ENCODE results near the gene S1PR1.

DNA sequence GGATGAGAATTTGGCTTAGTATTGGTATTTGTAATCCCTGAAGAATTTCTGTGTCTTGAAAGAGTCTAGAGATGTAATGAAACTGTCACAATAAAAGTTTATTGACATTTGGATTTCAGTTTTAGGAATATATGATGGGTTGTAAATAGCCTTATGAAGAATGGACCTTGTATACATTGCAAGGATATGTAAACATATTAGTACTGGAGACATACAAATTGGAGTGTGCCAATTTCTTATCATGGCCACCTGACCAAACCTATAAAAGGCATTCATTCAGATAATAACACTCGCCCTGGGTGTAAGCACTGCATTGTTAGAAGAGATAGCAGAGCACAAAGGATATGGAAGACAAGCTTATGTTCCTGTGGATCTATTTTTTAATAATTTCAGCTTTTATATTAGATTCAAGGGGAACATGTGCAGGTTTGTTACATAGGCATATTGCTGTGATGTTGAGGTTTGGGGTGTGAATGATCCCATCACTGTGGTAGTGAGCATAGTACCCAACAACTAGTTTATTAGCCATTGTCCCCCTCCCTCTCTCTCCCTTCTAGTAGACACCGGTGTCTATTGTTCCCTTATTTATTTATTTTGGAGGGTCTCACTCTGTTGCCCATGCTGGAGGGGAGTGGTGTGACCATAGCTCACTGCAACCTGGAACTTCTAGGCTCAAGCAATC, 8.6 kb downstream of the S1PR1 start:
- TF ChIP-seq, protein P1, sequence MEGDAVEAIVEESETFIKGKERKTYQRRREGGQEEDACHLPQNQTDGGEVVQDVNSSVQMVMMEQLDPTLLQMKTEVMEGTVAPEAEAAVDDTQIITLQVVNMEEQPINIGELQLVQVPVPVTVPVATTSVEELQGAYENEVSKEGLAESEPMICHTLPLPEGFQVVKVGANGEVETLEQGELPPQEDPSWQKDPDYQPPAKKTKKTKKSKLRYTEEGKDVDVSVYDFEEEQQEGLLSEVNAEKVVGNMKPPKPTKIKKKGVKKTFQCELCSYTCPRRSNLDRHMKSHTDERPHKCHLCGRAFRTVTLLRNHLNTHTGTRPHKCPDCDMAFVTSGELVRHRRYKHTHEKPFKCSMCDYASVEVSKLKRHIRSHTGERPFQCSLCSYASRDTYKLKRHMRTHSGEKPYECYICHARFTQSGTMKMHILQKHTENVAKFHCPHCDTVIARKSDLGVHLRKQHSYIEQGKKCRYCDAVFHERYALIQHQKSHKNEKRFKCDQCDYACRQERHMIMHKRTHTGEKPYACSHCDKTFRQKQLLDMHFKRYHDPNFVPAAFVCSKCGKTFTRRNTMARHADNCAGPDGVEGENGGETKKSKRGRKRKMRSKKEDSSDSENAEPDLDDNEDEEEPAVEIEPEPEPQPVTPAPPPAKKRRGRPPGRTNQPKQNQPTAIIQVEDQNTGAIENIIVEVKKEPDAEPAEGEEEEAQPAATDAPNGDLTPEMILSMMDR (IDR thresholded peaks at IDR 0.05), result no peak
- TF ChIP-seq EZH2phosphoT487 (IDR thresholded peaks at IDR 0.05), result no peak
